Tibial nerve (tissue), 4 donors: ENCODE results near the gene CARM1. TPM values are rescaled to one million over a fixed set of nuclear protein-coding genes. Genes with fewer than 3 reads are reported as not detected.

Source experiments
- DNase-seq, 2 donors: peaks; one replicate each; pipeline ENCODE4 v3.0.0-alpha.2; 2019; ENCODE audit warnings: low spot score in 2 of 2
- H3K27ac ChIP-seq, 4 donors: fragments of 200-600 bp; sonication (generic) in 3 of 4; one replicate each; pipeline ENCODE4 v1.5.1; 2017 to 2019; ENCODE audit warnings: mild to moderate bottlenecking in 1 of 4
- H3K27me3 ChIP-seq, 2 donors: fragments of 200-600 bp; sonication (generic) in 1 of 2; one replicate each; pipeline versions ENCODE4 v1.5.1 to v1.6.0; 2017 to 2019
- H3K36me3 ChIP-seq, 3 donors: fragments of 200-600 bp; sonication (generic); one replicate each; pipeline ENCODE4 v1.5.1; 2018 to 2019
- H3K4me1 ChIP-seq, 4 donors: fragments of 200-600 bp; sonication (generic) in 3 of 4; one replicate each; pipeline ENCODE4 v1.5.1; 2017 to 2019
- H3K4me3 ChIP-seq, 4 donors: fragments of 200-600 bp; sonication (generic) in 3 of 4; one replicate each; pipeline ENCODE4 v1.5.1; 2017 to 2019; ENCODE audit warnings: mild to moderate bottlenecking in 1 of 4, moderate library complexity in 1 of 4
- H3K9me3 ChIP-seq, 4 donors: fragments of 200-600 bp; sonication (generic) in 3 of 4; one replicate each; pipeline ENCODE4 v1.5.1; 2017 to 2019
- CTCF ChIP-seq, 5 experiments: fragments of 200-600 bp in 3 of 5; fragments of 450-650 bp in 2 of 5; sonication (generic) in 3 of 5; IDR thresholded peaks; one replicate each; pipeline ENCODE4 v1.5.1; 2016 to 2019; ENCODE audit warnings: antibody characterized with exemption in 5 of 5, mild to moderate bottlenecking in 3 of 5, moderate library complexity in 2 of 5
- EP300 ChIP-seq, 2 donors: sonication (generic); formaldehyde crosslinking; IDR thresholded peaks; one replicate each; pipeline ENCODE4 v1.6.1; 2017; ENCODE audit warnings: antibody characterized with exemption in 2 of 2, mild to moderate bottlenecking in 1 of 2
- POLR2A ChIP-seq, 2 donors: fragments of 450-650 bp; IDR thresholded peaks; one replicate each; pipeline ENCODE4 v1.6.1; 2017; ENCODE audit warnings: antibody characterized with exemption in 2 of 2, mild to moderate bottlenecking in 2 of 2, moderate library complexity in 2 of 2
- WGBS, 2 donors: methylation state at CpG; one replicate each; pipeline ENCODE4 v1.1.5; 2018; 5-methylcytosine and 5-hydroxymethylcytosine counted together
- total RNA-seq, 4 donors: library from RNA; depleted of rRNA; stranded (reverse); fragments of >200 nt; gene quantifications; one replicate each; pipeline ENCODE4 v1.1.0, GENCODE V29; 2016

Gene CARM1
- total RNA-seq, 4 donors from 2014 or later: 13.5 to 22.8 (median 14.0) TPM

GRCh38 chr19:10915130-10916091 lies 44.1 kb downstream of the CARM1 start:
- DNase-seq: peak; percentile 25 to 57
- Histone ChIP-seq H3K27me3 (no peaks in the 10 kb centered on the region), H3K4me1 (peaks cover 0 to 6% (median 0%) of the 10 kb centered on the region in 4 donors), H3K36me3 (peaks cover 2 to 94% (median 20%) of the 10 kb centered on the region in 3 donors), H3K4me3 (no peak overlapping the region), H3K27ac (no peak overlapping the region), H3K9me3 (no peaks in the 10 kb centered on the region)
- no peak for TF ChIP-seq POLR2A (IDR thresholded peaks at IDR 0.05)
- TF ChIP-seq EP300 (IDR thresholded peaks at IDR 0.05): peak in 1 of 2 donors; percentile 35
- TF ChIP-seq CTCF (IDR thresholded peaks at IDR 0.05): no peak
- whole genome bisulfite sequencing, 2 donors: 65 to 69% methylated on average over 18 to 19 of the region's 19 CpGs

- TF ChIP-seq EP300 (IDR thresholded peaks at IDR 0.05) (no peak), POLR2A (IDR thresholded peaks at IDR 0.05) (no peak), CTCF (IDR thresholded peaks at IDR 0.05) (no peak)
- H3K4me3 ChIP-seq: no peak overlapping the region
- no peak overlapping the region for H3K27ac ChIP-seq
- 91 to 100% methylated on average over 1 to 6 of the region's 6 CpGs for WGBS, 2 donors
- H3K4me1 ChIP-seq: peaks cover 0 to 6% (median 0%) of the 10 kb centered on the region in 4 donors
- no peak for DNase-seq
- no peaks in the 10 kb centered on the region for H3K9me3 ChIP-seq
- peaks cover 2 to 94% (median 20%) of the 10 kb centered on the region in 3 donors for H3K36me3 ChIP-seq
- no peaks in the 10 kb centered on the region for H3K27me3 ChIP-seq
Observed at GRCh38 chr19:10916602-10917001, 45.2 kb downstream of the CARM1 start.

GRCh38 chr19:10918359-10918758 lies 47.0 kb downstream of the CARM1 start:
- DNase-seq: no peak
- Histone ChIP-seq H3K4me3 (no peak overlapping the region), H3K9me3 (no peaks in the 10 kb centered on the region), H3K36me3 (peaks cover 4 to 94% (median 13%) of the 10 kb centered on the region in 3 donors), H3K27ac (no peak overlapping the region), H3K4me1 (peaks cover 0 to 6% (median 0%) of the 10 kb centered on the region in 4 donors), H3K27me3 (no peaks in the 10 kb centered on the region)
- TF ChIP-seq POLR2A (IDR thresholded peaks at IDR 0.05): no peak
- TF ChIP-seq CTCF (IDR thresholded peaks at IDR 0.05): no peak
- TF ChIP-seq EP300 (IDR thresholded peaks at IDR 0.05): no peak
- 90 to 91% methylated on average over 11 of the region's 11 CpGs for WGBS, 2 donors

GRCh38 chr19:10919352-10920287 lies 48.3 kb downstream of the CARM1 start:
- WGBS, 2 donors: 76 to 81% methylated on average over 18 to 24 of the region's 26 CpGs
- Histone ChIP-seq H3K4me3 (no peak overlapping the region), H3K9me3 (no peaks in the 10 kb centered on the region), H3K27ac (no peak overlapping the region), H3K4me1 (peaks cover 0 to 6% (median 0%) of the 10 kb centered on the region in 4 donors), H3K36me3 (peaks cover 4 to 94% (median 9%) of the 10 kb centered on the region in 3 donors), H3K27me3 (no peaks in the 10 kb centered on the region)
- DNase-seq: no peak
- TF ChIP-seq EP300 (IDR thresholded peaks at IDR 0.05) (no peak), CTCF (IDR thresholded peaks at IDR 0.05) (no peak), POLR2A (IDR thresholded peaks at IDR 0.05) (no peak)
